Kidney epithelial cell (primary cell): ENCODE data around the gene HS6ST3. TPM values are rescaled to one million over a fixed set of nuclear protein-coding genes. Genes with fewer than 3 reads are reported as not detected.

ENCODE experiments used
- DNase-seq: peaks from one replicate; pipeline ENCODE4 v3.0.0-alpha.2; 2010; ENCODE audit warnings: low read depth
- H3K27me3 ChIP-seq: 2 replicates; pipeline ENCODE4 v1.6.0; 2011; ENCODE audit warnings: low read length; ENCODE audit not compliant: control insufficient read depth, insufficient read depth
- H3K36me3 ChIP-seq: 2 replicates; pipeline ENCODE4 v1.5.1; 2011; ENCODE audit warnings: low read length; ENCODE audit not compliant: control insufficient read depth, insufficient read depth
- H3K4me3 ChIP-seq: 2 replicates; pipeline ENCODE4 v1.5.1; 2011; ENCODE audit warnings: low read depth, mild to moderate bottlenecking, control low read depth, low read length
- total RNA-seq: library from RNA; depleted of rRNA; stranded (reverse); fragments of >200 nt; gene quantifications from 2 replicates; pipeline ENCODE4 v1.2.3, GENCODE V29; 2015
- TF ChIP-seq, protein P1 (sequence below): IDR thresholded peaks from 2 replicates; pipeline ENCODE4 v1.5.1; 2011; ENCODE audit warnings: mild to moderate bottlenecking, moderate library complexity, low read length, control low read depth, inconsistent platforms; ENCODE audit not compliant: insufficient read depth, poor library complexity, severe bottlenecking

Gene HS6ST3
- total RNA-seq, 1 donor from 2014 or later, result 0.38 TPM

DNA sequence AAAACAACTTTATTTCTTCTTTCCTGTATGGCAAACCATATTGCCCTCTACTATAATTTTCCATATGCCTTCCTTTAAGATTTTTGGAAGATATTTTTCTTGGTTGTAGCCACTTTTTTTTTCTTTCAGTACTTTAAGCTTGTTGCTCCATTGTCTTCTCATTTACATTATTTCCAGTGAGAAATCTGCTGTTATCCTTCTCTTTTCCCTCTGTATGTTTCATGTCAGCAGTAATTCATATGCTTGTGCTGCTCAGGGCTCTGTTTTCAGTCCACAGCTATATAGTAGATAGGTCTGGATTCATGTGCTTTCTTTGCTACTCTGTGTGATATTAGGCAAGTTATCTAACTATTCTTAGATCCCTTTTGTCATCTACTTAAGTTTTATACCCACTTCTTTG, 636.7 kb downstream of the HS6ST3 start:
- no peak for DNase-seq
- no peaks in the 10 kb centered on the region for H3K27me3 ChIP-seq
- H3K4me3 ChIP-seq, result no peak overlapping the region
- no peaks in the 10 kb centered on the region for H3K36me3 ChIP-seq
- TF ChIP-seq, protein P1, sequence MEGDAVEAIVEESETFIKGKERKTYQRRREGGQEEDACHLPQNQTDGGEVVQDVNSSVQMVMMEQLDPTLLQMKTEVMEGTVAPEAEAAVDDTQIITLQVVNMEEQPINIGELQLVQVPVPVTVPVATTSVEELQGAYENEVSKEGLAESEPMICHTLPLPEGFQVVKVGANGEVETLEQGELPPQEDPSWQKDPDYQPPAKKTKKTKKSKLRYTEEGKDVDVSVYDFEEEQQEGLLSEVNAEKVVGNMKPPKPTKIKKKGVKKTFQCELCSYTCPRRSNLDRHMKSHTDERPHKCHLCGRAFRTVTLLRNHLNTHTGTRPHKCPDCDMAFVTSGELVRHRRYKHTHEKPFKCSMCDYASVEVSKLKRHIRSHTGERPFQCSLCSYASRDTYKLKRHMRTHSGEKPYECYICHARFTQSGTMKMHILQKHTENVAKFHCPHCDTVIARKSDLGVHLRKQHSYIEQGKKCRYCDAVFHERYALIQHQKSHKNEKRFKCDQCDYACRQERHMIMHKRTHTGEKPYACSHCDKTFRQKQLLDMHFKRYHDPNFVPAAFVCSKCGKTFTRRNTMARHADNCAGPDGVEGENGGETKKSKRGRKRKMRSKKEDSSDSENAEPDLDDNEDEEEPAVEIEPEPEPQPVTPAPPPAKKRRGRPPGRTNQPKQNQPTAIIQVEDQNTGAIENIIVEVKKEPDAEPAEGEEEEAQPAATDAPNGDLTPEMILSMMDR, result no peak

DNA sequence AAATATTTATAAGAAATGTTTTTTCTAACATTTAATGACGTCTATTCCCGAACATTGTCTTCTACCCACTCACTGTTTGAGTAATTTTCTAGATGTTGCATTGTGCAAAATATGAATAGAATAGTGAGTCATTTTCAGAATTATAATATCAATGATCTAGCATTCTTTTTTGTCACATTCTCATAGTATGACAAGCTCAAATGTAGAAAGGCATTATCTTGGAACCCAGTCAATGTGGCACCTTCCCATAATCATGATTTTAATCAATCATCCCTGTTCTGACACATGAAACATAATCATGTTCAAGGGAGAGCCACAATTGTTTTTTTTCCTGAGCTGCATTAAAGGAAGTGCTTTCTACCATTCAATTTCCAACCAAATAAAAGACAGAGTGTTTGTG, 638.6 kb downstream of the HS6ST3 start:
- Histone ChIP-seq H3K4me3 (no peak overlapping the region), H3K27me3 (no peaks in the 10 kb centered on the region), H3K36me3 (no peaks in the 10 kb centered on the region)
- TF ChIP-seq, protein P1, result no peak
- DNase-seq, result no peak

DNA sequence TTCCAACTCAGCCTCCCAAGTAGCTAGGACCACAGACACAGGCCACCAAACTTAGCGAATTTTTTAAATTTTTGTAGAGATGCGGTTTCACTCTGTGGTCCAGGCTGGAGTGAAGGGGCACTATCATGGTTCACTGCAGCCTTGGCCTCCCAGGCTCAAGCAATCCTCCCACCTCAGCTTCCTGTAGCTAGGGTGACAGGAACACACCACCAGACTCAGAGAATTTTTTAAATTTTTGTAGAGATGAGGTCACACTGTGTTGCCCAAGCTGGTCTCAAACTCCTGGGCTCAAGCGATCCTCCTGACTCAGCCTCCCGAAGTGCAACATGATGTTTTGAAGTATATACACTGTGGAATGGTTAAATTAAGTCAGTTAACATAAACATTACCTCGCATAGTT, 640.8 kb downstream of the HS6ST3 start:
- TF ChIP-seq, protein P1, result no peak
- DNase-seq, result no peak
- Histone ChIP-seq H3K27me3 (no peaks in the 10 kb centered on the region), H3K4me3 (no peak overlapping the region), H3K36me3 (no peaks in the 10 kb centered on the region)

DNA sequence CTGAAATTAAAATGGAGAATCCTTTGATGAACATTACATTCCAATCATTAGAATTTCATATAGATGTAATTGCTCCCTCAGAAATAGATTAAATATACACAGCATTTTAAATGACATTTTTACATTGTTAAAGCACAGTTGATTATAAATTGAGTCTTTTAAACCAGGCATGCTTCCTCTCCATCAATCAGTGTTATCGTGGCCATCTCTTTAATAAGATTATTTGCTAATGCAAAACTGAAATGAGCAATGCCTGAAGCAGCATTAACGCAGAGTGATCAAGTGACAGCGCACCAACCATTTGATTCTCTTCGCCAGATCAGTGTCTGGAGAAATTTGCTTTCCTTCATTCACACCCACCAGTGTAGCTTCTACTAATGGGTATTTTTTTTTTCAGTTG, 644.6 kb downstream of the HS6ST3 start:
- TF ChIP-seq, protein P1, result no peak
- H3K4me3 ChIP-seq, result no peak overlapping the region
- H3K27me3 ChIP-seq, result no peaks in the 10 kb centered on the region
- no peaks in the 10 kb centered on the region for H3K36me3 ChIP-seq
- DNase-seq, result no peak

DNA sequence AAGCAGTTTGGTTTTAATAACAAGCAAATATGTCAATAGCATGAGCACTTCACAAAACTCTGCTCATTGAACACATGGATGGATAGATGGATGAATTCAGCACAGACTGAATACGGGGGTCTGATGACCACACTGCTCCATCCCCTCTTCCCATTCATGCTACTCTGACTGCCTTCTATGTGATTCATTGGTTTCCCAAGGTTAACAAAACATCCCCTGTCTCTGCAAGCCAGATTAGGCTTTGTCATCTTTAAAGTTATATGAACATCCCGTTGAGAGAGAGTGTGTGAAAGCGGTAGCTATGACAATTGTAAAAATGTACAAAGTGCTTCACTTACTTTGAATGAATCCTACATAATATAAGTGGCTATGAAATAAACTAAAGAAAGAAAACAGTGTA, 651.9 kb downstream of the HS6ST3 start:
- Histone ChIP-seq H3K4me3 (no peak overlapping the region), H3K36me3 (no peaks in the 10 kb centered on the region), H3K27me3 (no peaks in the 10 kb centered on the region)
- DNase-seq, result no peak
- TF ChIP-seq, protein P1, result no peak

DNA sequence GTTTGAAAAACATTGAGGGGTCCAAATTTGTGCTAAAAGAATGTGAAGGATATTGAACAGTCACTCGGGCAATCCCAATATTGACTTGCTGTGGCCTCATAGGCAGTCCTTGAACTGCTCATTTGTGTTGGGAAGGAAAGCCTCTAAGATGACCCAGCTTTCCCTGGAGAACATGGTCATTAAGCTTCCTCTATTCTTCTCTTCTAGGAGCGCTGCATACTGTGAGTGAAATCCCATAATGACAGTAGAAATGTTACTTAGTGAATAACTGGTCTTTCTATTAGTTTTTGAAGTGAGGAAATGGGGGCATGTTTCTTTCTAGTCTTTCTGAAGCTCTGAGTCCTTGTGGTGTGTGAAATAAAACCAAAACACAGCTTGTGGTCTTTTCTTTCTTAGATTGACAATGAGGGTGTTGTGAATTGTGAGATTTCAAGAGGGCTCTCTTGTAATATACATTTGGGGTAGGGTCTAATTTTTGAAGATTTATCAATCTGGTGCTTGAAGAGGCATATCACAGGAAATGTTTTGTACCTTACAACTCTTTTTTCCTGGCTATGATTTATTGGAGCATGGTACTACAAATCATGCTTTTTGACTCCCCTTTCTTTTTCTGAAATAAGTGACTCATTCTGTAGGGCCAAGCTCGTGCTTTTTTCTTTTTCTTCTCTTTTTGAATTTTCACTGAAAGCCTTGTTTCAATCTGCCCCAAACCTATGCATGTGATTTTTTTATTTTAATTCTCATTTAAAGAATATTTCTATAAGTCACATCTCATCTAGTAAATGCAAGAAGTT, 653.6 kb downstream of the HS6ST3 start:
- H3K36me3 ChIP-seq, result no peaks in the 10 kb centered on the region
- TF ChIP-seq, protein P1, result no peak
- no peak overlapping the region for H3K4me3 ChIP-seq

More for the DNA sequence above, 653.6 kb downstream of the HS6ST3 start:
- no peak for DNase-seq
- H3K27me3 ChIP-seq, result no peaks in the 10 kb centered on the region
